Large intestine (tissue), 3 donors: Measurements from ENCODE around the gene RRAS2. TPM values are rescaled to one million over a fixed set of nuclear protein-coding genes. Genes with fewer than 3 reads are reported as not detected.

Experiments
- DNase-seq, 2 donors: peaks; one replicate each; pipeline versions ENCODE4 v3.0.0 to v3.0.0-alpha.2; 2013
- H3K27ac ChIP-seq: one replicate; pipeline ENCODE4 v1.5.1; 2013; ENCODE audit warnings: low read length
- H3K27me3 ChIP-seq: 2 replicates; pipeline ENCODE4 v1.6.1; 2013; ENCODE audit warnings: low read length; ENCODE audit not compliant: control insufficient read depth, insufficient read depth
- H3K36me3 ChIP-seq: 2 replicates; pipeline ENCODE4 v1.6.1; 2013; ENCODE audit warnings: low read length; ENCODE audit not compliant: control insufficient read depth, insufficient read depth
- H3K4me1 ChIP-seq: one replicate; pipeline ENCODE4 v1.6.1; 2013; ENCODE audit warnings: low read length; ENCODE audit not compliant: control insufficient read depth, insufficient read depth
- H3K4me3 ChIP-seq: one replicate; pipeline ENCODE4 v1.5.1; 2013; ENCODE audit warnings: low read length
- H3K9me3 ChIP-seq: one replicate; pipeline ENCODE4 v1.6.1; 2013; ENCODE audit warnings: mild to moderate bottlenecking, low read depth, low read length, moderate library complexity; ENCODE audit not compliant: control insufficient read depth
- WGBS: methylation state at CpG from one replicate; pipeline ENCODE4 v1.1.5; 2013; ENCODE audit warnings: low lambda C conversion rate; ENCODE audit not compliant: insufficient coverage; 5-methylcytosine and 5-hydroxymethylcytosine counted together
- polyA plus RNA-seq: library from polyadenylated mRNA; unstranded; fragments of 120-200 nt; gene quantifications from one replicate; pipeline ENCODE4 v1.2.1, GENCODE V29; 2013

RRAS2 gene
- polyA plus RNA-seq, 1 donor, result 59.3 TPM

- Histone ChIP-seq H3K4me1 (peaks cover 5% of the 10 kb centered on the region), H3K9me3 (no peaks in the 10 kb centered on the region), H3K4me3 (no peak overlapping the region), H3K36me3 (peaks cover 8% of the 10 kb centered on the region), H3K27me3 (no peaks in the 10 kb centered on the region), H3K27ac (no peak overlapping the region)
- WGBS, result no CpG with 5 or more reads among the region's 5 CpGs
- DNase-seq, result no peak
Observed at GRCh38 chr11:14251754-14252153, 107.2 kb downstream of the RRAS2 start.

- Histone ChIP-seq H3K27me3 (no peaks in the 10 kb centered on the region), H3K9me3 (no peaks in the 10 kb centered on the region), H3K36me3 (peaks cover 3% of the 10 kb centered on the region), H3K4me3 (no peak overlapping the region), H3K4me1 (no peaks in the 10 kb centered on the region), H3K27ac (no peak overlapping the region)
- DNase-seq, result peak; percentile 28 to 34
- no CpG with 5 or more reads among the region's 10 CpGs for WGBS
Observed at GRCh38 chr11:14249121-14249963, 109.6 kb downstream of the RRAS2 start.

GRCh38 chr11:14248580-14248981 lies 110.4 kb downstream of the RRAS2 start:
- Histone ChIP-seq H3K9me3 (no peaks in the 10 kb centered on the region), H3K27ac (no peak overlapping the region), H3K27me3 (no peaks in the 10 kb centered on the region), H3K36me3 (peaks cover 7% of the 10 kb centered on the region), H3K4me3 (no peak overlapping the region), H3K4me1 (no peaks in the 10 kb centered on the region)
- 60% methylated on average over 1 of the region's 5 CpGs for WGBS
- DNase-seq, result no peak

GRCh38 chr11:14245444-14245843 lies 113.5 kb downstream of the RRAS2 start:
- peaks cover 15% of the 10 kb centered on the region for H3K36me3 ChIP-seq
- no peak for DNase-seq
- WGBS, result no CpG with 5 or more reads among the region's 2 CpGs
- no peaks in the 10 kb centered on the region for H3K27me3 ChIP-seq
- H3K27ac ChIP-seq, result no peak overlapping the region
- H3K4me1 ChIP-seq, result no peaks in the 10 kb centered on the region
- H3K4me3 ChIP-seq, result no peak overlapping the region
- no peaks in the 10 kb centered on the region for H3K9me3 ChIP-seq

- Histone ChIP-seq H3K4me3 (no peak overlapping the region), H3K36me3 (peaks cover 15% of the 10 kb centered on the region), H3K27ac (no peak overlapping the region), H3K27me3 (no peaks in the 10 kb centered on the region), H3K9me3 (no peaks in the 10 kb centered on the region), H3K4me1 (no peaks in the 10 kb centered on the region)
- WGBS, result 77% methylated on average over 2 of the region's 8 CpGs
- no peak for DNase-seq
Observed at GRCh38 chr11:14244926-14245325, 114.1 kb downstream of the RRAS2 start.

GRCh38 chr11:14242733-14243132 lies 116.2 kb downstream of the RRAS2 start:
- Histone ChIP-seq H3K4me3 (no peak overlapping the region), H3K36me3 (peaks cover 15% of the 10 kb centered on the region), H3K4me1 (no peaks in the 10 kb centered on the region), H3K9me3 (no peaks in the 10 kb centered on the region), H3K27ac (no peak overlapping the region), H3K27me3 (no peaks in the 10 kb centered on the region)
- no peak for DNase-seq
- no CpG with 5 or more reads among the region's 4 CpGs for WGBS

GRCh38 chr11:14242187-14242586 lies 116.8 kb downstream of the RRAS2 start:
- no CpG with 5 or more reads among the region's 4 CpGs for WGBS
- DNase-seq, result no peak
- H3K27me3 ChIP-seq, result no peaks in the 10 kb centered on the region
- peaks cover 15% of the 10 kb centered on the region for H3K36me3 ChIP-seq
- H3K9me3 ChIP-seq, result no peaks in the 10 kb centered on the region
- no peaks in the 10 kb centered on the region for H3K4me1 ChIP-seq
- H3K4me3 ChIP-seq, result no peak overlapping the region
- no peak overlapping the region for H3K27ac ChIP-seq

GRCh38 chr11:14240951-14241350 lies 118.0 kb downstream of the RRAS2 start:
- Histone ChIP-seq H3K27ac (no peak overlapping the region), H3K36me3 (peaks cover 15% of the 10 kb centered on the region), H3K4me1 (no peaks in the 10 kb centered on the region), H3K4me3 (no peak overlapping the region), H3K9me3 (no peaks in the 10 kb centered on the region), H3K27me3 (no peaks in the 10 kb centered on the region)
- WGBS, result 80% methylated on average over 1 of the region's 4 CpGs
- DNase-seq, result no peak

GRCh38 chr11:14240221-14240620 lies 118.8 kb downstream of the RRAS2 start:
- no peaks in the 10 kb centered on the region for H3K4me1 ChIP-seq
- H3K27ac ChIP-seq, result no peak overlapping the region
- peaks cover 15% of the 10 kb centered on the region for H3K36me3 ChIP-seq
- no peaks in the 10 kb centered on the region for H3K9me3 ChIP-seq
- DNase-seq, result no peak
- no peak overlapping the region for H3K4me3 ChIP-seq
- H3K27me3 ChIP-seq, result no peaks in the 10 kb centered on the region

- 90% methylated on average over 2 of the region's 9 CpGs for WGBS
- Histone ChIP-seq H3K4me3 (no peak overlapping the region), H3K4me1 (no peaks in the 10 kb centered on the region), H3K36me3 (no peaks in the 10 kb centered on the region), H3K9me3 (no peaks in the 10 kb centered on the region), H3K27ac (no peak overlapping the region), H3K27me3 (no peaks in the 10 kb centered on the region)
- no peak for DNase-seq
Observed at GRCh38 chr11:14237444-14237961, 121.5 kb downstream of the RRAS2 start.

GRCh38 chr11:14235701-14236100 lies 123.3 kb downstream of the RRAS2 start:
- H3K36me3 ChIP-seq, result no peaks in the 10 kb centered on the region
- H3K4me1 ChIP-seq, result no peaks in the 10 kb centered on the region
- DNase-seq, result no peak
- H3K4me3 ChIP-seq, result no peak overlapping the region
- no peaks in the 10 kb centered on the region for H3K27me3 ChIP-seq
- H3K9me3 ChIP-seq, result no peaks in the 10 kb centered on the region
- H3K27ac ChIP-seq, result no peak overlapping the region
- WGBS, result no CpG with 5 or more reads among the region's 1 CpG
